ENCODE measurements around the gene CABLES1. TPM values are rescaled to one million over a fixed set of nuclear protein-coding genes. Genes with fewer than 3 reads are reported as not detected.

The CABLES1 gene
- total and polyA plus RNA-seq, 2 of the 8 experiments (the other 6 are each of a cell fraction or from before 2014, with no cell fraction given), result 9.2 to 26.4 TPM

DNA sequence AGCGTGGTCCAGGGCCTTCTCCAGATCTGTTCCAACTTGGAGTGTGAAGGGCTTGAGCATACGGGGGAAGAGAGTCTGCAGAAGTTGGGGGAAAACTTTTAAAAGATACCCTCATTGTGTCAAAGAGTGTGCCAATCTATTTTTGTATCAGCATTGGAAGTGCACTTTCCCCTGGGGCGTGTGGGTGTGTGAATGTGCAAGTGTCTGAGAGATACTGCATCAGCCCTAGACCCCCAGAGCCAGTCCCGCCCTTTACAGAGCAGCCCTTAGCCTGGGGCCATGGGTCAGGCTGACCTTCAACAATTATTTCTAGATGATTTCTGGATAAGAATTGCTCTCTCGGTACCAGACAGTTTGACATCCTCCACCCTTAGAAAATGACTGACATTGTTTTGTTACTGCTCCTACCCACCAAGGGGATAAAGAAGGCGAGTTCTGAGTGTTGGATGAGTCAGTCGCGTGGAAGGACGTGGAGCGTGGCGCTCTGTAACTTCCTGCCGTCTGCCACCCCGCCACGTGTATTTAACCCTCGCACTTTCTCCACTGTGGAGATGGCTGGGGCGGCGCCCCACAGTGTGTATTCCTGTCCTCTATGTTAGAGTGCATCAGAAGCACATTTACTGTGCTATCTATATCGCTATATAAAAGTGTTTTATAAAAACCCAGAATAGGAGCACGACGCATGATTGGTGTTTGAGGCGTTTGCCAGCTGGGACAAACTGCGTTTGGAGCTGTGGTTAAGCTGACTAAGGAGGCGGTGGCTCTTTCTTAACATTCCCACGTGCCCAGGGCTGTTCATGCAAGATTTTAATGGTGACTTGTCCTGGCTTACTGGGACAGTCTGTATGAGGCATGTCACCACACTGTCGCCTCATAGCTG, 122.6 kb downstream of the CABLES1 start (continued):
- TF ChIP-seq YY1 (IDR thresholded peaks at IDR 0.05; ENCODE audit: low read depth, low read length), result no peak
- TF ChIP-seq CTBP2 (IDR thresholded peaks at IDR 0.05; ENCODE audit: borderline replicate concordance, insufficient read depth, insufficient read length, low read length), result no peak
- no peak for TF ChIP-seq SP4 (IDR thresholded peaks at IDR 0.05; ENCODE audit: low read length)
- TF ChIP-seq PHF8 (conservative IDR thresholded peaks at IDR 0.05; ENCODE audit: low read depth, low read length), result no peak
- no peak for TF ChIP-seq HDAC6 (IDR thresholded peaks at IDR 0.05; ENCODE audit: low read depth, low read length)
- TF ChIP-seq POLR2A (IDR thresholded peaks at IDR 0.05; ENCODE audit: control extremely low read depth in 1 of 2, low read depth in 2 of 2, low read length in 2 of 2), result no peak
- TF ChIP-seq RNF2 (IDR thresholded peaks at IDR 0.05; ENCODE audit: borderline replicate concordance, low read depth, low read length, missing control alignments, poor library complexity, severe bottlenecking), result no peak
